ENCODE results near the gene RSPO1. TPM values are rescaled to one million over a fixed set of nuclear protein-coding genes. Genes with fewer than 3 reads are reported as not detected.

RSPO1 gene
- total and polyA plus RNA-seq, 2 of the 13 experiments (the other 11 are each of a cell fraction or from before 2014, with no cell fraction given) = not detected

GRCh38 chr1:37670133-37670532 lies 35.4 kb upstream of the RSPO1 start:
- no peak for ATAC-seq
- intact Hi-C loops (cut with micrococcal nuclease; ENCODE audit: unreplicated experiment) = no loop called here
- no peak overlapping the region for H3K4me3 ChIP-seq (replicated peaks in 1 of 3; ENCODE audit: insufficient read depth in 1 of 3, low read depth in 2 of 3, low read length in 3 of 3)
- peaks cover 8% of the 10 kb centered on the region for H3K4me1 ChIP-seq (ENCODE audit: insufficient read depth, low read length)
- no peaks in the 10 kb centered on the region for H3K9me3 ChIP-seq (ENCODE audit: low read length)
- CTCF ChIA-PET (ENCODE audit: low intra/inter-chr PET ratio, low total read pairs) = no interaction called here
- H3K79me2 ChIP-seq (ENCODE audit: insufficient read depth, low read length) = no peaks in the 10 kb centered on the region
- 0% methylated on average over 2 of the region's 2 CpGs for WGBS (ENCODE audit: low lambda C conversion rate)
- no TSS peak for BruUV-seq (replicated peaks)
- no peaks in the 10 kb centered on the region for H3K36me3 ChIP-seq (replicated peaks in 1 of 2; ENCODE audit: control insufficient read depth in 1 of 2, insufficient read depth in 2 of 2, low read length in 2 of 2)
- POLR2A ChIA-PET = no interaction called here
- no peak overlapping the region for H3K4me2 ChIP-seq (ENCODE audit: low read depth, low read length)
- H4K20me1 ChIP-seq (ENCODE audit: insufficient read depth, low read length) = no peaks in the 10 kb centered on the region
- H3K9ac ChIP-seq (ENCODE audit: insufficient read depth, low read depth, low read length) = no peak overlapping the region
- no peak for DNase-seq (ENCODE audit: low spot score)
- TF ChIP-seq FOXK1 (CRISPR knock-in tag; IDR thresholded peaks at IDR 0.05; ENCODE audit: borderline replicate concordance, low read depth) (no peak), SMARCE1 (IDR thresholded peaks at IDR 0.05; ENCODE audit: borderline replicate concordance) (no peak), NFAT5 (CRISPR knock-in tag; IDR thresholded peaks at IDR 0.05) (no peak), HES4 (CRISPR knock-in tag; IDR thresholded peaks at IDR 0.05; ENCODE audit: borderline replicate concordance) (no peak), TAF1 (CRISPR knock-in tag; IDR thresholded peaks at IDR 0.05) (no peak), RELA (CRISPR knock-in tag; IDR thresholded peaks at IDR 0.05) (no peak), PAX8 (CRISPR knock-in tag; IDR thresholded peaks at IDR 0.05; ENCODE audit: borderline replicate concordance) (no peak)
- H3K27ac ChIP-seq (ENCODE audit: extremely low read length, insufficient read depth, low read length) = no peak overlapping the region
- H2AFZ ChIP-seq (ENCODE audit: low read length) = no peak overlapping the region
- no peak for FAIRE-seq
- H3K27me3 ChIP-seq (ENCODE audit: control insufficient read depth in 1 of 2, insufficient read depth in 2 of 2, low read length in 2 of 2) = peaks cover 3 to 62% of the 10 kb centered on the region in 2 experiments; a peak in 3 of 5 replicates
- in situ Hi-C loops (cut with HindIII; ENCODE audit: extremely low pct_ligation_motif_present, low pct_unique_long_range_greater_than_20kb) = no loop called here
